GM12872 (cell line): ENCODE results near the gene DPH1.

Source experiments
- TF ChIP-seq, protein P1 (sequence below): IDR thresholded peaks from 3 replicates; pipeline ENCODE4 v1.5.1; 2011; ENCODE audit warnings: low read depth, mild to moderate bottlenecking, low read length, moderate library complexity; ENCODE audit not compliant: insufficient read depth

DPH1 gene

DNA sequence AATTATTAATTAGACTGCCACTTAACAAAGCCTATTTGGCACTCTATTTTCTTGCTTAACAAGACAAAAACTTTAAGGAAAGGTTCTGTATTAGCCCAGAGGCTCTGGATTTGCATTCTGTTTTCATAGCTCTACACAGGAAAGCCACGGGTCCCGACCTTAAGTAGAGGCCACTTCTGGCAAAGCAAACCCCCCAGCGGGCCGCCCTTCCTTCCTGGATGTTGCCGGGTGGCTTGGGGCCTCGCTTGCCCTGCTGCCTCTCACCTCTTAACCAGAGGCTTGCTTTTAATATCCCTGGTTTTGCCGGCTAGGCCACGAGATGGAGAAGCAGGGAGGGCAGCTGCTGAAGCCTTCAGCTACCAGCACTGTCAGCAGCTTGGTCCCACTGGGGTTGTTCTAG, 9.2 kb upstream of the DPH1 start:
- TF ChIP-seq, protein P1, sequence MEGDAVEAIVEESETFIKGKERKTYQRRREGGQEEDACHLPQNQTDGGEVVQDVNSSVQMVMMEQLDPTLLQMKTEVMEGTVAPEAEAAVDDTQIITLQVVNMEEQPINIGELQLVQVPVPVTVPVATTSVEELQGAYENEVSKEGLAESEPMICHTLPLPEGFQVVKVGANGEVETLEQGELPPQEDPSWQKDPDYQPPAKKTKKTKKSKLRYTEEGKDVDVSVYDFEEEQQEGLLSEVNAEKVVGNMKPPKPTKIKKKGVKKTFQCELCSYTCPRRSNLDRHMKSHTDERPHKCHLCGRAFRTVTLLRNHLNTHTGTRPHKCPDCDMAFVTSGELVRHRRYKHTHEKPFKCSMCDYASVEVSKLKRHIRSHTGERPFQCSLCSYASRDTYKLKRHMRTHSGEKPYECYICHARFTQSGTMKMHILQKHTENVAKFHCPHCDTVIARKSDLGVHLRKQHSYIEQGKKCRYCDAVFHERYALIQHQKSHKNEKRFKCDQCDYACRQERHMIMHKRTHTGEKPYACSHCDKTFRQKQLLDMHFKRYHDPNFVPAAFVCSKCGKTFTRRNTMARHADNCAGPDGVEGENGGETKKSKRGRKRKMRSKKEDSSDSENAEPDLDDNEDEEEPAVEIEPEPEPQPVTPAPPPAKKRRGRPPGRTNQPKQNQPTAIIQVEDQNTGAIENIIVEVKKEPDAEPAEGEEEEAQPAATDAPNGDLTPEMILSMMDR = no peak

DNA sequence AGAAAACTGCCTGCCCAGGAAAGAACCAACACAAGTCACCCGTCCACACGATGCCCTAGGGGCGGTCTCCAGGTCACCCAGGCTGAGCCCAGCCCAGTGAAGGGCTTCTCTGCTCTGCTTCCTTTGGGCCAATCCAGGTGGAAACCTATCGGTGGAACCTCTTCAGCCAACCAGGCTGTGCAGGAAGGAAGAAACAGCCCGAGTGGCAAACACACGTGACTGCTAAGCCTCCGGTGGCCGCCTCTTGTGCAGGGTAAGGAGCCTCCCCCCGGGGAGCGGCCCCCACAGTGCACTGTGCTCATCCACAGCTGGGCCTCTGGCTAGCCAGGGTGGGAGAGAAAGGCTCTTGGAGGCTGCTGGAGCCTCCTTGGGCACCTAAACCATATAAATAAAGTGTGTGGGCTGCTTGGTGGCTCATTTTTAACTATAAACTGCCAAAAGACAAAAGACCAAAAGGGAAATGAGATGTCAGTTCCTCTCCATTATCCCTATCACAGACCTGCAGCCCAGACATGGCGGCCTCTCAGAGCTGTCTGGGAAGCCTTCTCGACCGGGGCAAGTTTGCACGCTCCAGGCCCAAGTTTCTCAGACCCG, 7.2 kb upstream of the DPH1 start:
- TF ChIP-seq, protein P1 = no peak

DNA sequence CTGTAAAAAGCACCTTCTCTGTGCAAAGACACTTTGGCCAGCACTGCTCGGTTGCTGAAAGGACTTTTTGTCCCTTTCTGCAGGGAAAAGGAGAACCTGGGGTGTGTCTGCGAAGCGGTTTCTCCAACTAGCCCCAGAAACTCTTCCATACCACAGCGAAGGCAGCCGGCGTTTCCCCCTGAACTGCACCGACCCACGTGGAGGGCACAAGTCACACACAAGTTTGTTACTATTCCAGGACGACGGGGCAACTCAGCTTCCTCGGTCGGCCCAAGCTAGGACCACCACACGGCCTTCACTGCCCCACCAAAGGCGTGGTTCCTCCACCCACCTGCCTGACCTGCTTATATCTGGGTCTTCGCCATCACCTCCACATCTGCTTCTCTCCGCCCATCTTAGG, 6.7 kb upstream of the DPH1 start:
- TF ChIP-seq, protein P1 = no peak

GRCh38 chr17:2023692-2024571, 6.0 kb upstream of the DPH1 start:
- TF ChIP-seq, protein P1 = no peak

GRCh38 chr17:2024572-2025219, 5.3 kb upstream of the DPH1 start:
- TF ChIP-seq, protein P1 = no peak

DNA sequence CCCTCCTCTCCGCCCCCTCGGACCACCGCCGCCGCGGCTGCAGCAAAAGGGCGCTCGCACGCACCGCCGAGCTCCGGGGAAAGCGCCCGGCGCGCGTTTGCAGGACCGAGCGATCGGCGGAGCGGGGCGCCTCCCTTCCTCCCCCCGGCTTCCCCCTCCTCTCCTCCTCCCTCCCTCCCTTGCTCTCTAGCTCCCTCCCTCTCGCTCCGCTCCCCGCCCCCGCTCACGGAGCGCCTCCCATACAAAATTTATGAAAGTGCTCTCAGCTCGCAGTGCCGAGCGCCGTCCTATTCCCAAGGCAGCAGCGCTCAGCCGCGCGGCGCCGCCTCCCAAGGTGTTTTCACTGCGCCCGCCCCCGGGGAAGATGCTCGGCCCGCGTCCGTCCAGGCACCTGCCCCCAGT, 4.7 kb upstream of the DPH1 start, which contains the start of gene RTN4RL1:
TSS of gene RTN4RL1 (minus strand) at position 115 of the 402 bp plus-strand sequence. CDS start 469 bp downstream, outside the sequence.
- TF ChIP-seq, protein P1 = no peak

- TF ChIP-seq, protein P1 = peak; percentile 47
Measured at GRCh38 chr17:2025622-2026309, 4.2 kb upstream of the DPH1 start.
